NT2/D1 (cell line): ENCODE data around the gene UBE4B.
"Not testable (repeated sequence)": the region's sequence is repeated elsewhere in the genome, so short reads cannot be mapped to it uniquely, and the experiment has no call there.

Source experiments
- DNase-seq: peaks from one replicate; pipeline ENCODE4 v3.0.0-alpha.2; 2011; ENCODE audit warnings: low read depth, low spot score
- H3K27me3 ChIP-seq: 2 replicates; pipeline ENCODE4 v1.6.0; 2011; ENCODE audit warnings: mild to moderate bottlenecking; ENCODE audit not compliant: insufficient read length, insufficient read depth
- H3K36me3 ChIP-seq: 2 replicates; pipeline ENCODE4 v1.6.1; 2011; ENCODE audit warnings: mild to moderate bottlenecking, low read length, mixed read lengths; ENCODE audit not compliant: insufficient read depth, insufficient read length
- H3K4me1 ChIP-seq: 2 replicates; pipeline ENCODE4 v1.5.1; 2011; ENCODE audit not compliant: insufficient read depth, insufficient read length
- H3K4me3 ChIP-seq: 2 replicates; pipeline ENCODE4 v1.5.1; 2011; ENCODE audit warnings: low read depth; ENCODE audit not compliant: insufficient read length
- H3K9ac ChIP-seq: 2 replicates; pipeline ENCODE4 v1.6.0; 2011; ENCODE audit warnings: low read depth; ENCODE audit not compliant: insufficient read length
- H3K9me3 ChIP-seq: 2 replicates; pipeline ENCODE4 v1.5.1; 2011; ENCODE audit warnings: mild to moderate bottlenecking, low read length; ENCODE audit not compliant: insufficient read depth
- SUZ12 ChIP-seq: IDR thresholded peaks from 2 replicates; pipeline ENCODE4 v1.6.1; 2011; ENCODE audit not compliant: insufficient read length, insufficient read depth; ENCODE audit errors: extremely low read depth
- YY1 ChIP-seq: IDR thresholded peaks from 2 replicates; pipeline ENCODE4 v1.6.1; 2011; ENCODE audit not compliant: insufficient read length, insufficient read depth
- ZNF274 ChIP-seq: IDR thresholded peaks from 2 replicates; pipeline ENCODE4 v1.6.1; 2011; ENCODE audit warnings: mild to moderate bottlenecking, low read depth, low read length

Gene UBE4B

GRCh38 chr1:10022656-10023055, 10.1 kb upstream of the UBE4B start:
- Histone ChIP-seq H3K36me3 (no peaks in the 10 kb centered on the region), H3K27me3 (no peaks in the 10 kb centered on the region), H3K9me3 (peaks cover 7% of the 10 kb centered on the region; the same call in 1 of the 2 replicates), H3K4me1 (no peaks in the 10 kb centered on the region), H3K4me3 (no peak overlapping the region), H3K9ac (no peak overlapping the region)
- DNase-seq = no peak
- TF ChIP-seq SUZ12 (no peak), YY1 (no peak), ZNF274 (no peak)

- Histone ChIP-seq H3K9ac (no peak overlapping the region), H3K4me1 (no peaks in the 10 kb centered on the region), H3K4me3 (no peak overlapping the region), H3K9me3 (no peaks in the 10 kb centered on the region), H3K36me3 (no peaks in the 10 kb centered on the region), H3K27me3 (no peaks in the 10 kb centered on the region)
- no peak for TF ChIP-seq YY1
- TF ChIP-seq ZNF274 = no peak
- TF ChIP-seq SUZ12 = no peak
- DNase-seq = no peak
These were observed 7.4 kb upstream of the UBE4B start for GRCh38 chr1:10025354-10025753.

- no peak for DNase-seq
- no peaks in the 10 kb centered on the region for H3K27me3 ChIP-seq
- H3K4me1 ChIP-seq = no peaks in the 10 kb centered on the region
- no peak for TF ChIP-seq YY1
- no peak for TF ChIP-seq ZNF274
- TF ChIP-seq SUZ12 = no peak
- H3K4me3 ChIP-seq = no peak overlapping the region
- H3K36me3 ChIP-seq = no peaks in the 10 kb centered on the region
- H3K9me3 ChIP-seq = no peaks in the 10 kb centered on the region
- no peak overlapping the region for H3K9ac ChIP-seq
These were observed 5.7 kb upstream of the UBE4B start for GRCh38 chr1:10027027-10027426.

- not testable (repeated sequence) for H3K9ac ChIP-seq, DNase-seq
These were observed 3.7 kb upstream of the UBE4B start for GRCh38 chr1:10028956-10029500.

GRCh38 chr1:10031461-10031860, 1.3 kb upstream of the UBE4B start:
- DNase-seq = no peak
- H3K27me3 ChIP-seq = no peaks in the 10 kb centered on the region
- H3K4me3 ChIP-seq = no peak overlapping the region
- H3K36me3 ChIP-seq = peaks cover 4% of the 10 kb centered on the region
- no peaks in the 10 kb centered on the region for H3K4me1 ChIP-seq
- no peaks in the 10 kb centered on the region for H3K9me3 ChIP-seq
- no peak overlapping the region for H3K9ac ChIP-seq
- TF ChIP-seq ZNF274 = no peak
- TF ChIP-seq YY1 = no peak
- no peak for TF ChIP-seq SUZ12

More at GRCh38 chr1:10028956-10029500, 3.7 kb upstream of the UBE4B start:
- not testable (repeated sequence) for H3K27me3 ChIP-seq, H3K36me3 ChIP-seq, H3K4me1 ChIP-seq, H3K9me3 ChIP-seq, H3K4me3 ChIP-seq

- Histone ChIP-seq H3K4me1 (no peaks in the 10 kb centered on the region), H3K27me3 (no peaks in the 10 kb centered on the region), H3K36me3 (peaks cover 20% of the 10 kb centered on the region), H3K9me3 (no peaks in the 10 kb centered on the region), H3K4me3 (peak overlapping the region; percentile 94), H3K9ac (peak overlapping the region; percentile 97)
- TF ChIP-seq SUZ12 = no peak
- TF ChIP-seq ZNF274 = no peak
- TF ChIP-seq YY1 = no peak
- peak; percentile 30 for DNase-seq
These were observed 644 bp downstream of the UBE4B start for GRCh38 chr1:10033359-10033845.

GRCh38 chr1:10042746-10043145, 10.0 kb downstream of the UBE4B start:
- peaks cover 2% of the 10 kb centered on the region for H3K4me1 ChIP-seq
- no peak overlapping the region for H3K9ac ChIP-seq
- H3K27me3 ChIP-seq = no peaks in the 10 kb centered on the region
- DNase-seq = no peak
- H3K36me3 ChIP-seq = peaks cover 26% of the 10 kb centered on the region
- TF ChIP-seq YY1 = no peak
- TF ChIP-seq ZNF274 = no peak
- no peak for TF ChIP-seq SUZ12
- H3K4me3 ChIP-seq = no peak overlapping the region
- H3K9me3 ChIP-seq = no peaks in the 10 kb centered on the region
